Inflammatory macrophage treated with lipopolysaccharide for 1 hour (primary cell): ENCODE data around the gene PLAAT2.

Source experiments
- DNase-seq, 2 donors: peaks; one replicate each; pipeline ENCODE4 v3.0.0-alpha.2; 2020 to 2022

The PLAAT2 gene

GRCh38 chr11:63512816-63513215 is 50.4 kb downstream of the PLAAT2 start:
- no peak for DNase-seq

GRCh38 chr11:63511048-63511748 is 52.0 kb downstream of the PLAAT2 start:
- DNase-seq, result no peak

- DNase-seq, result no peak
Measured at GRCh38 chr11:63510360-63511047, 52.7 kb downstream of the PLAAT2 start.

GRCh38 chr11:63508745-63509144 is 54.4 kb downstream of the PLAAT2 start:
- no peak for DNase-seq

- DNase-seq, result peak; percentile 54 to 72
Measured at GRCh38 chr11:63508009-63508408, 55.2 kb downstream of the PLAAT2 start.

GRCh38 chr11:63507511-63507910 is 55.7 kb downstream of the PLAAT2 start:
- no peak for DNase-seq

GRCh38 chr11:63506876-63507275 is 56.3 kb downstream of the PLAAT2 start:
- DNase-seq, result no peak

GRCh38 chr11:63505857-63506528 is 57.2 kb downstream of the PLAAT2 start, which contains the start of gene LGALS12:
TSS of gene LGALS12 (plus strand) at chr11:63506084. CDS start at chr11:63506459, 375 bp downstream.
- DNase-seq, result peak in 1 of 2 donors; percentile 36

- DNase-seq, result no peak
Measured at GRCh38 chr11:63504933-63505586, 58.1 kb downstream of the PLAAT2 start.

- DNase-seq, result no peak
Measured at GRCh38 chr11:63504054-63504453, 59.1 kb downstream of the PLAAT2 start.

GRCh38 chr11:63503492-63503891 is 59.7 kb downstream of the PLAAT2 start:
- DNase-seq, result peak; percentile 64 to 73
